HG03342 (cell line): ENCODE results near the gene ANAPC10.
"Not testable (repeated sequence)": the region's sequence is repeated elsewhere in the genome, so short reads cannot be mapped to it uniquely, and the experiment has no call there.

Experiments
- ATAC-seq: cut with Tn5 transposase; IDR thresholded peaks from one replicate; pipeline ENCODE4 v1.9.1; 2021; ENCODE audit warnings: mild to moderate bottlenecking, moderate library complexity; ENCODE audit not compliant: unreplicated experiment

ANAPC10 gene, protein sequence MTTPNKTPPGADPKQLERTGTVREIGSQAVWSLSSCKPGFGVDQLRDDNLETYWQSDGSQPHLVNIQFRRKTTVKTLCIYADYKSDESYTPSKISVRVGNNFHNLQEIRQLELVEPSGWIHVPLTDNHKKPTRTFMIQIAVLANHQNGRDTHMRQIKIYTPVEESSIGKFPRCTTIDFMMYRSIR

DNA sequence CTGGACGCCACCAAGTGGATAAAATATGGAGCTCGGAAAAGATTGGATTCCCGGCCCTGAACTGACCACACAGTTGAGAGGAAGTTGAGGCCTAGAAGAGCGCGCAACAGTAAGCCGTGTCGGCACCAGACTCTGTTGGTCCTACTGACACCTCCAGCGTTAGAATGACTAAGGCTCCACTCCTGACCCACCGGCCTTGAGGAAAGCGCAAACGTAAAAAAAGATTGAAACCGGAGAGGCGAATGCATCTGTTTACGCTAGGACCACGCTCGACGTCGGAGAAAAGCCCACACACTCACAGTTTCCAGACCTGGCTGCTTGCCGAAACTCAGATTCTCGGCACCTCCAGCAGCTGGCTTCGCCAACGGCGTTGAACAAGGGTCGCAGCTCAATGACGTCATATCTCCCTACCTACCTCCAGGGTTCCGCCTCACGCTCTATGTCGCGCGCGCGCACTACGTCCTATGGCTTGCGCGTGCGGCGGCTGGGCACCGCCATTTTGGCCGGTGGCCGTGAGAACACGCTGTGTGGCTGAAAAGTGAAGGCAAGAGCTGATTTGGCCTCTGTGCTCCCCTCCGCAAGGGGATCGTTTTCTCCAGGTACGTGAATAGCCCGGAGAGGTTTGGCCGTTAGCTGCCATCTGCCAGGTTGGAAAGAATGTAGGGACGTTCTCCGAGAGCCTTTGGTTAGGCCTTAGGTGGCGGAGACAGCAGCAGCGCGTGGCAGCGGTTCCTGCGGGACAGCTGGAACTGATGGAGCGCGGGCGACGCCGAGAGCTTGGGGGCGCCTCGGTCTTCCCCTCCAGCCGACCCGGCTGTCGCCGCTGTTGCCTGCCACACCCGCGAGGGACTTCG, at the start of gene ANAPC10, which contains the start of gene ABCE1:
TSS of gene ANAPC10 (minus strand) at position 376 of the 854 bp plus-strand sequence. CDS start 2,097 bp downstream, outside the sequence.
TSS of gene ABCE1 (plus strand) at position 491 of the 854 bp plus-strand sequence. CDS start 6,102 bp downstream, outside the sequence.
- peak; percentile 79 for ATAC-seq

DNA sequence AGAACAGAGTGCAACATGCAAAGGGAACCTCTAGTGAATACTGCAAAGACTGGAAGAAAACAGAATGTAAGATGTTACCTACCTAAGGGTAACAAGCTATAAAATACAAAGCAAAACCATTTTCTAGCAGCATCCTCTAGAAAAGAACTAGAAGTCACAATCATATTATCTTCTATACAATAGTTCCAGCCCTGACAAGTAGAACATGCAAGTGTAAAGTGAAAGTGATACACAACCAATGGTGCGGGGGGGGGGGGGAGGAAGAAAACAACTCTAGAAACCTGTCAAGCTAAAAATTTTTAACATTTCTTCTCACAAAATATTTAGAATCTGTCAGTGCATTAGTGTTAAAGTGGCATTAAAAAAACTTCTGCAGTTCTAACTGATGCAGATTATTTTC, 38.2 kb upstream of the ANAPC10 start:
- ATAC-seq = not testable (repeated sequence)

DNA sequence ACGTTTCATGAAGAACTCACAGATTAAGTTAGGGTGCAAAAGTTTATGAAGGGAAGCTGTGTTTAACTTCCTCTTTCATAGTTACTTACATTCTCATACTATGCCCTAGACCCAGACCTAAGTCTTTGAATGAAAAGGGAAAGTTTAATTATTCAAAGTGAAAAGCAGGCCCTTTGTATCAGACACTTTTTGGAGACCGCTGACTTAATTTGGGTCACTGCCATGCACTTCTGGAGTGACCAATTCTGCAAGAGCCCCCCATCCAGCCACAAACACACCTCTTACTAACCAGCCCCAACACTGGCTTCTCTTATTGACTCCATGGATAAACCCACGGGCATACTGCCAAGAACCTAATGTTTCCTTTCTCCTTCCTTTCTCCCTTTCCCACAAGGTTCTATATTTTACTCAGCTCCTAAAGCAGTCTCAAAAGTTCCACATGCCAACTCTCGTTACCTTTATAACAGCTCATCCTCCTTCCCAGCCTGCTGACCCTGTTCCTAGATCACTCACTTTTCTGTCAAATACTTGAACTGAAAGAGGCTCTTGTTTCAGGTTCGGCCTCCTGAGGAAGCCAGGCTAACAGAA, 34.6 kb upstream of the ANAPC10 start:
- peak; percentile 85 for ATAC-seq

DNA sequence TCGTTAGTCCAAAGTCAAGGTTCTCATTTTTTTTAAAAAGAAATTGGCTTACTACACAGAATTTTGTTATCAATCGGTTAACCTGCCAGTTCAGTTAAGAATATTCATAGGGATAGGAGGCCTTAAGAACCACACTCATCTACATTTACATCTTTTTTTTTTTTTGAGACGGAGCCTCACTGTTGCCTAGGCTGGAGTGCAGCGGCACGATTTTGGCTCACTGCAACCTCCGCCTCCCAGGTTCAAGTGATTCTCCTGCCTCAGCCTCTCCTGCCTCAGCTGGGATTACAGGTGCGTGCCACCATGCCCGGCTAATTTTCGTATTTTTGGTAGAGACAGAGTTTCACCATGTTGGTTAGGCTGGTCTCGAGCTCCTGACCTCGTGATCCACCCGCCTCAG, 33.9 kb upstream of the ANAPC10 start:
- no peak for ATAC-seq

DNA sequence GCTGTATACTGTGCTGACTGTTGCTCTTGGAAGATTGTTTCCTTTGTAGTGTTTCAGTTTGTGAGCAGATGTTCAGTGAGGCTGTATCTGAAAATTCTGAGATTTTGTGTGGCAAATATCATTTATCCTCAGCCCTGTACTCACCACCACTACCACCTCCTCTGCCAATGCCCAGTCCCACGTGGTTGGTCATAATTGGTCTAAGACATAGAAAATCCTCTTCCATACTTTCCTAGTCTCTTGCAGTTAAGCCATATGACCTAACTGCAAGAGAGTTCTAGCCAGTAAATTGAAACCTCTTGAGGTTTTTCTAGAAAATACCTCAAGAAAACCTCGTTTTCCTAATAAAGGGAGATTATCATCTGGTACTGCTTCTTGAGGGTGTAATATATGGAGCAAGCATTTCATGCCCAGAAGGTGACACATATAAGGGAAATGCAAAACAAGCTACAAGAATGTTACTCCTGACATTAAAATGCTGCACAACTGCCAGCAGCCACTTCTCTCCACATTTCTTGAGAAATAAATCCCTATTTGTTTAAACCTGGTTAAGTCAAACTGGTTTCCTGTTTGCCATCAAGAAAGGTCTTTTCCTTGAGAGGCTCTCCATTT, 32.9 kb upstream of the ANAPC10 start:
- no peak for ATAC-seq

DNA sequence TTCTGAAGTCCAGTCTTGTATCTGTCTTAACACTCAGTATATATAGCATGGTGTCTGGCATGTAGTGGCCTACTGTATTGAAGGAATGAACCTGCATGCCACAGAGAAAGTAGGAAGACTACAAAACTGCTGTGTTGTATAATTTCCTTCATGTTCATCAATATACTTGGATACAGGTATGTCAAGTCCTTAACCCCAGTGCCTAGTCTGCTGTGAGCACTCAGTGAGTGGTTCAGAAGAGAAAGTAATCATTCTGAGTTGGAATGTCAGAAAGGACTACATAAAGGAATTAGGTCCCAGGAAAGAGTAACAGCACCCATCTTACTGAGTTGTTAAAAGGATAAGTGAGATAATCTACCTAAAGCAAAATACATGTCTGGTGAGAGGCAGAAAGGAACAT, 32.1 kb upstream of the ANAPC10 start:
- ATAC-seq = no peak

DNA sequence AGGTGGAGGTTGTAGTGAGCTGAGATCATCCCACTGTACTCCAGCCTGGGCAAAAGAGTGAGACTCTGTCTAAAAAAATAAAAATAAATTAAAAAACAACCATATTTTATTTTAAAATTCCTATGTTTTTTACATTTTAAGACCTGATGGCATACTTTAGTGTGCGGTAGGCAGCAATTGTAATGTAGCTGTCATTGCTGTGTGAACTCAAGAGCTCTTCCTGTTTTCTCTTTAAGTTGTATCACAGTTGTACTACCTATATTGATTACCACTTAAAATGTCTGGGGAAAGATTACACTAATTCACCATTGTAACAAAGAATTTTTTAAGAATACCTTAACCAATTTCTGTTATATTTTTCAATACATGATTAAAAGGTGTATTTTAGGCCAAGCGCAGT, 27.4 kb upstream of the ANAPC10 start:
- ATAC-seq = no peak

DNA sequence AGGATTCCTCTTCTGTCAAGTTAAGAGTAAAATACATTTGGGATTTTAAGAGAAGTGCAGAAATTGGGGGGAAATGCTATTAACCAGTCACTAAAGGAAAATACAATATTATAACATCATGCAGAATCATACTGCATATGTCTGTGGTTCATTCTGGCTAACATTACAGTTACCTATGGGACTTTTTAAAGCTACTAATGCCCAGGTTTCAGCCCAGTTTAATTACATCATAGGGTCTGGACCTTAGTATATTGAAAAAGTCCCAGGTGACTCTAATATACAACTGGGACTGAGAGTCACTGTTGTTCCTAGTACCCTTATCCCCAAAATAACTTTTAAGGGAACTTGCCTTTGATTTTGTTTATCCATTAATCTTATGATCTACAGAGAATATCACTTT, 10.1 kb upstream of the ANAPC10 start:
- no peak for ATAC-seq

DNA sequence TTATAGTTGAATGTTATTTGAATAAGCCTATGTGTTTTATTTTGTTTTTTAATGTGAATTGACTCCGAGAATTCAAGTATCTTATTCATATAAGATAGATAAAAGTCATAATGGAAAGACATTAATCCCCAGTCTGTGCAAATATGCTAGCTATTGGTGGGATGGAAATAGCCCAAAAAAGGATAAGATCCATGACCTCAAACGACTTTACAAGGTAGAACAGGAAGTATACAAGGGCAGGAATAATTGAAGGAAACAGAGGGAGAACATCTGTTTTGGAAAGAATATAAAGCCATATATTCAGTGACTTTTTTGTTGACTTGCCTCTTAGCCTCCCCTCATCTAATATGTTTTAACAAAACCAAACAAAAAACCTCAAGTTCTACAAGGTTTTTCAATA, 9.1 kb upstream of the ANAPC10 start:
- ATAC-seq = no peak

DNA sequence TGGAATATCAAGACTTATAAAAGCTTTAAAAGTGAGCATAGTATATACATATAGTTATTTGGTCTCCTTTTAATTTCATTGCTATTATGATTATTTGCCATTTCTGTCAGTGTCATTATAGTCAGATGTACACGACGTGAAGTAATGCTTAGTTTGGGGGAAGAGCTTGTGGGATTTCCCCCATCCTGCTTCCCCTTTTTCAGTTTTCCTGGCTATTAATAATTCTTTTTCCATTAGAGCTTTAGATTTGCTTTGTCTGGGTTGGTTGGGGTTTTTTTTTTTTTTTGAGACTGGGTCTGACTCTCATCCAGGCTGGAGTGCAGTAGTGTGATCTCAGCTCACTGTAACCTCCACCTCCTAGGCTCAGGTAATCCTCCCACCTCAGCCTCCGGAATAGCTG, 5.5 kb upstream of the ANAPC10 start:
- ATAC-seq = no peak

DNA sequence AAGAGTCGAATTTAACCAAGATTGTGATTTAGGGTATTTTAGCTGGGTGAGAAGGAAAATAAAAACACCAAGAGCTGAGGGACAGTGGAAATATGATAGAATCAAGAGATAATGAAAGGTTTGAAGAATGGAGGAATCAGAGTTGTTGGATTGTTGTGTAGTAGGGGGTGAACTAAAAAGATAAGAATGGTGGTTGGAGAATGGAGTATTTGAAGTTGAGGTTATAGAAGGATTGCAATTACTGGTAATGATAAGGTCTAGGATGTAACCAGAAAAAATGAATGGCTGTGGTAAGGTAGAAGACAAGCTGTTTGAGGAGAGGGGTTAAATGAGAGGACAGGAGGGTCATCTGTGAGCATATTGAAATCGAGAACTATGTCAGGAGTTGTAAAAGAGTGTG, 4.6 kb upstream of the ANAPC10 start:
- ATAC-seq = no peak

DNA sequence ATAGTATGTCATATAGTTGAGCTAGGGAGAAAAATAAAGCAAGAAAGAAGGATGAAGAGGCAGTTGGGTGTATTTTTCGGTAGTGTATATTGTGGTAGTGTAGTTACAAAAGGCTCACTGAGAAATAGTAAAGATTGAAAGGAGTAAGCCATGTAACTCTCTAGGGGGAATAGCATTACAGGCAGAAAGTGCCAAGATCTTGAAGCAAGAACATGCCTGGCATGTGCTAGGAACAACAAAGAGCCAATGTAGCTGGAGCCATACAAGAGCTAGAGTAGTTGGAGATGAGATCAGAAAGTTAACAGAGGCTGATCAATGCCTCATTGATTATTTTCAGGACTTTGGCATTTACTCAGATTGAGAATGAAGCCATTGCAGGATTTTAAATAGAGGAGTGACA, 3.1 kb upstream of the ANAPC10 start:
- no peak for ATAC-seq

DNA sequence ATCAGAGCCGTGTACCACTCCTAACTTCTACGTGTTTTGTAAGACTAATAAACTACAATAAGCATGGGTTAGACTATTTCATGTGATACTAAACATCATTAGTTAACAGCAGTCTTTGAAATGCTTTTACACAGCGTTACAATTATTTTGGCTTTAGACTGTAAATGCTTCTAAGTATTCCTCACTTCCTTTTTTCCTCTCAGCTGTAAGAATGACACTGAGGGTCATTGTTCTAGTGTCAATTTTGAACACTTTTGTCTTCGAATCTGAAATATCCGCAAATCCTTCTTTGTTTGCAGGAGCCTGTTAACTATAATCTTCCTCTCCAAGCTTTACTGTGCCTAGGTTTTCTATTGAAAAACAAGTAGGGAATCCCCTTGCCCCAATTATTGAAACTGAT, 1.7 kb upstream of the ANAPC10 start:
- ATAC-seq = no peak

DNA sequence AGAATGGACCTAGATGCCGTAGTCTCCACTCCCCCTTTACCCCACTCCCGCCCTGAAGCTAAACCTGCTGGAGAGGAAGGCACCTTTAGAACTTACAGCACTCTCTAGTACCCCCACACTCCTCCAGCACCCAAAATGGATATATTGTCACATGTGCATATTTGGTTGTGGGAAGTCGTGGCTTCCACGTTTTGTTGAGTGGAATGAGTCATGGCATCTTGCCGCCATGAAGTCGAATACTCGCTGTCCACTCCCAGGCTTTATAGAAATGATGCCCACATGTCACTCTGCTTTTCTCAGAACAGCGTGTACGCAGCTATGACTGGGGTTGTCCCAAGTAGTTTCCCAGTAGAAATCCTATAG, 660 bp upstream of the ANAPC10 start:
- ATAC-seq = peak; percentile 24

DNA sequence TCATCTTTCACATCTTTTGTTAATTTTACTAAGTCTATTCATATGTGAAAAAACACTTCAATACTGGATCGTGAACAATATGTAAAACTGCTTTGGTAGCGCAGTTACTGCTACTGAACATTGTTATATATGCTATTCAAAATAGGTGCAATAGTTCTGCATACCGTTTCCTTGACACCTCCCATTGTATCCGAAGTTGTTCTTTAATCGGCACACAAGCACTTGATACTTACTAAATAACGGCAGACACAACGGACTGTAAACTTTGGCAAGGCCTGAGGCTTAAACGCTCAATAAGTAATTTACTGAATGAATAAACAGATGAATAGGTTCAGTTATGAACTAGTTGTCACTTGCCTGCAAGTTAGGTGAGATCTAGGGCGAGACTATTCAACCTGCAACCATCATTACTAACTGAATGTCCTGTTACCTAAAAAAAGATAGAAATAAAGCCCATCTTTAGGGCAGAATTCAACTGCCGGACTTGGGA, 620 bp downstream of the ANAPC10 start:
- ATAC-seq = no peak

DNA sequence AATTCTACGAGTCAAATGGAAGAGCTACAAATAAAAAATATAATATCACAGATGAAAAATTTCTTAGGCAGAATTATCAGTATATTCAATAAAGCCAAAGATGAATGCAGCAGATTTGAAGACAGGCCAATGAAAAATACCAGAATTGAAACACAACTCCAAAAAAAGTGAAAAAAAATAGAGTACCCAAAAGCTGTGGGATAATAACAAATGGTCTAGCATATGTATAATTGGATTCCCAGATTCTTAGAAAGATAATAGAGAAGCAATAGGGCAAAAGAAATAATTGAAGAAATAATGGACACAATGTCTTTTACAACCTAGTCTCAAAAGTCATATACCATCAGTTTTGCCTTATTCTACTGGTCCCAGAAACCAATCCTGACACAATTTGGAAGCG, 4.4 kb downstream of the ANAPC10 start:
- no peak for ATAC-seq

DNA sequence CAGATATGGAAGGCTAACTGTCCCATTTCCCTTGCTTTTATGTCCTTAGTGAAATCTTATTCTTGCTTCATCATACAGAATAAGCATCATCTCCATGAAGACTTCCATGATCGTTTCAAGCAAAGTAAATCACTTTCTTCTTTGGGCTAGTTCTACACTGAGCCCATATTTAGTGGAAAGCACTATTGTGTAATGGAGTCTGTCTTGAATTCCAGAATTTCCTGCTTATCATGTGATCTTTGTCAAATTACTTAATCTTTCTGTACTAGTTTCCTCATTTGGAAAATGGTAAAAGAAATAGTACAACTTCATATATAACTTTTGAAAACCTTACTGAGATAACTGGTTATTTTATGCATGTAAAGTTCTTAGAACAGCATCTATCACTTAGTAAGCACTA, 7.6 kb downstream of the ANAPC10 start:
- no peak for ATAC-seq

DNA sequence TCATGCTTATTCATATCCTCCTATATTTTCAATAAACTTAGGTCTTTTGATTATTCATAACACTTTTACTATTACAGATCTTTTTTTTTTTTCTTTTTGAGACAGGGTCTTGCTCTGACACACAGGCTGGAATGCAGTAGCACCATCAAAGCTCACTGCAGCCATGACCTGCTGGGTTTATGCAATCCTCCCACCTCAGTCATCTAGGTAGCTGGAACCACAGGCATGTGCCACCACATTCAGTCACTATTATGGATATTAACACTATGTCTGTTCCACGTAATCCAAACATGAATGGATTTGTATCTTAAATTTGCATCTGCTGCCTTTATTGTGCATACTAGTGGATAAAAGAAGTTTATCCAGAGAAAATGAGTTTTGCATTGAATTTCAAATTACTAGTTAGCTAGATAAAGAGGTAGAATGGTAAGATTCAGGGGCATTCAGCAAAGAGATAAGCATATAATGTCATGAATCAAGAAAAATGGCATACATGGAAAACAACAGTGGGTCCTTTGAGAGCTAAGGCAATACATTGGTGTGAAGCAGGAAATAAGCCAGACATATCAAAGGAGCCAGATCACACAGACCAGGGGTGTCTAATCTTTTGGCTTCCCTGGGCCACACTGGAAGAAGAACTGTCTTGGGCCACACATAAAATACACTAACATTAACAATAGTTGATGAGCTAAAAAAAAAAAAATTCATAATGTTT, 13.9 kb downstream of the ANAPC10 start:
- ATAC-seq = no peak

DNA sequence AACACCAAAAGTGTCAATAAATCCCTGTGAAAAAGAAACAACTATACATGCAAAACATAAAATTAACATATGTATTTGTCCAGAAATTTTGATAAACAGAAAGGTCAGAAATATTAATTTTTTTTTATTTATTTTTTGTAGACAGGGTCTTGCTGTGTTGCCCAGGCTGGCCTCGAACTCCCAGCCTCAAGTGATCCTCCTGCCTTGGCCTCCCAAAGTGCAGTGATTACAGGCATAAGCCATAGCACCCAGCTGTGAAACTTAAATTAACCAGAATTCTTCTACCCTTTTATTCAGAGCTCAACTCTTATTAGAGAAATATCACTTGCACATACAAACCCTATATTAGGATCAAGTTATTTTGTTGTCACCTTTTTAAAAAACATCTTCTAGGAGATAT, 16.2 kb downstream of the ANAPC10 start:
- ATAC-seq = no peak

DNA sequence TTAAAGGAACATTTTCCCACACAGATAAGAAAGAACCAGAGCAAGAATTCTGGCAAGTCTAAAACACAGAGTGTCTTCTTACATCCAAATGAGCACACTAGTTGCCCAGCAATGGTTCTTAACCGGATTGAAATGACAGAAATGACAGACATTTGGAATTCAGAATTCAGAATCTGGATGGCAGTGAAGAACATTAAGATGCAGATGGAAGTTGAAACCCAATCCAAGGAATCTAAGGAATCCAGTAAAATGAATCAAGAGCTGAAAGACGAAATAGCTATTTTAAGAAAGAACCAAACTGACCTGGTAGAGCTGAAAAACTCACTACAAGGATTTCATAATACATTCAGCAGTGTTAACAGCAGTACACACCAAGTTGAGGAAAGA, 21.5 kb downstream of the ANAPC10 start:
- ATAC-seq = no peak
